ENCODE measurements around the gene DEFB118.
"Not testable (repeated sequence)": the region's sequence is repeated elsewhere in the genome, so short reads cannot be mapped to it uniquely, and the experiment has no call there.

The DEFB118 gene, protein sequence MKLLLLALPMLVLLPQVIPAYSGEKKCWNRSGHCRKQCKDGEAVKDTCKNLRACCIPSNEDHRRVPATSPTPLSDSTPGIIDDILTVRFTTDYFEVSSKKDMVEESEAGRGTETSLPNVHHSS

DNA sequence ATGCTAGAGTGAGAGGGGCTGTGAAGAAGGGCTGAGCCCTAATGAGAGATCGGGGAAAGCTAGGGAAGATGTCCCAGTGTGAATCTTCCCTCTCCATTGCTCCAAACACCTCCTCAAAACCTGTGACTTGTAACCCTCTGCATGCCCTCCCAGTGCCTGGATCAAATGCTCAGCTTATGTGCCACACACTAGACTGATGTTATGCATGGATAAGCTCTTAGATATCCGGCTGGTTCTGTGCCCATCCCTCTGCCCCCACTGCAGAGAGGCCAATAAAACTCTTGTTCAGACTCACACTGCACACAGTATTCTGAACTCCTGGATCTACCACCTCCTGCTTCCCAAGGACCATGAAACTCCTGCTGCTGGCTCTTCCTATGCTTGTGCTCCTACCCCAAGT is at the start of gene DEFB118:
Gene DEFB118 (plus strand): TSS at position 301 of the 400 bp plus-strand sequence. CDS start 50 bp downstream, at position 351.
- DNase-seq, result no peak

DNA sequence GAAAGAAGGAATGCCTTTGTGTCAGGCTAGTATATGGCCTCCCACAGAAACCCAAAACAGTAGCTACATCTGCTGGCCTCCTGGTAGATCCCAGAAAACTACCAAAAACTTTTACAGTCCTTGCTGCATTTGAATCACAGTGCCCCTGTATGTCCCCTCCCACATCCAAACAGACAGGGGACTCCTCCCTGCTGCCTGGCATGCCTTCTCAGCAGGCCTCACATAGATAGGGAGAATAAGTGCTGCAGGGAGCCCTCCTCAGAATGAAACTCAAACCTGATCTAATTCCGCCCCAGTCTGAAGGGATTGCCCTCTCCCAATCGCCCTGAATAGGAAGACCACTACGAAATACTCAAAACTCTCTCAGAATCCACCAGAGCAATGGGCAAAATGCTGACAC is 45.9 kb upstream of the DEFB118 start:
- DNase-seq, result no peak

- DNase-seq, result no peak
These were observed 37.5 kb upstream of the DEFB118 start for GRCh38 chr20:31330893-31331292.

DNA sequence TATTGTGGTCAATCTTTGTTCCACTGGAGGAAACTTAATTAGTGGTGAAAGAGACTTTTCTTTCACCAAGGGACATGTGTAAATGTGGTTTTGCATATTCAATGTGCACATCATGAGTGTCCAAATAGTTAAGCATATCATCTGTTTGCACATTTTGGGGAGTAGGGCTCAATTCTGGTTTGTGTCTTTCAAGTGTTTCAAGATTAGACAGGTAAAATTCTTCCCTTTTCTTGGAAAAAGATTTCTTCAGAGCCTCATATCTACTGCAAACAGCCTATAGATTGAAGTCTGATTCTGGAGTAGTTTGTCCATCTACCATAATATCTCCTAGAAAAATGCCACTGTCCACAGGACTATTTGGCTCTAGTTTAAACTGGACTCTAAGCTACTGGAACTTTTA is 26.9 kb upstream of the DEFB118 start:
- no peak for DNase-seq

GRCh38 chr20:31355981-31356380 is 12.4 kb upstream of the DEFB118 start:
- no peak for DNase-seq

DNA sequence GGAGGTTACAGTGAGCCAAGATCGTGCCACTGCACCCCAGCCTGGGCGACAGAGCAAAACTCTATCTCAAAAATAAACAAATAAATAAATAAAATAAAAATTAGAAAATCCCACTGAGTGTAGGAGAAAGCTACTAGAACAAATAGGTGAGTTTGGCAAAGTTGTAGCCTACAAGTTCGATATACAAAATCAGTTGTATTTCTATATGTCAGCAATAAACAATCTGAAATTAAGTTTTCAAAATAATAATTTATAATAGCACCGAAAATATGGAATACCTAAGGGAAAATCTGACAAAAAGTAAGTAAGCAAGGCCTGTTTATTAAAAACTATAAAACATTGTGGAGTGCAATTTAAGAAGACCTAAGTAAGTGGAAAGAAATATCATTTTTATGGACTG is 5.1 kb upstream of the DEFB118 start:
- no peak for DNase-seq

DNA sequence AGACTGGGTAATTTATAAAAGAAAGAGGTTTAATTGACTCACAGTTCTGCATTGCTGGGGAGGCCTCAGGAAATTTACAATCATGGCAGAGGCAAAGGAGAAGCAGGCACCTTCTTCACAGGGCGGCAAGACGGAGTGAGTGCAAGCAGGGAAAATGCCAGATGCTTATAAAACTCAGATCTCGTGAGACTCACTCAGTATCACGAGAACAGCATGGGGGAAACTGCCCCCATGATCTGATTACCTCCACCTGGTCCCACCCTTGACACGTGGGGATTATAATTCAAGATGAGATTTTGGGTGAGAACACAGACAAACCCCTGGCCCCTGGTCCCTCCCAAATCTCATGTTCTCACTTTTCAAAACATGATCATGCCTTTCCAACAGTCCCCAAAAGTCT is 4.1 kb upstream of the DEFB118 start:
- not testable (repeated sequence) for DNase-seq

GRCh38 chr20:31374346-31374745 is 5.9 kb downstream of the DEFB118 start:
- no peak for DNase-seq

DNA sequence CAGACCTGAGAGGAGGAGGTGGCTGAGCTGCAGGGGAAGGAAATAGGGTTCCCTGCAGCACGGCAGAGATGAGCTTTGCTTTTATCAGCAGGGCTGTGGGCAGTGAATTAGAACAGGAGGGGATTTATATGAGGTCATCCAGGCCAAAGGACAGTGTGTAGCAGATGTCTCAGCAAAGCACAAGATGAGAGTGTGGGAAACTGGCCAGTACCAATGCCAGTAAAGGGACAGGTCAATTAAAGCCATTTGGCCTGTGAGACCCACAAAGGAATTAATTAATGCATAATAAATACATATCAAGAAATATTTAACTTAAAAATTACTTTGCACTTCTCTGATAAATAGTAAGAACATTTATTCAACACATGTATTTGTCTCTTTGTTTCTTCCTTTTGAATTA is 22.1 kb downstream of the DEFB118 start, which contains the start of gene DEFB119:
Gene DEFB119 (minus strand): TSS at position 101 of the 400 bp plus-strand sequence. CDS start 107 bp downstream, outside the sequence.
- no peak for DNase-seq

DNA sequence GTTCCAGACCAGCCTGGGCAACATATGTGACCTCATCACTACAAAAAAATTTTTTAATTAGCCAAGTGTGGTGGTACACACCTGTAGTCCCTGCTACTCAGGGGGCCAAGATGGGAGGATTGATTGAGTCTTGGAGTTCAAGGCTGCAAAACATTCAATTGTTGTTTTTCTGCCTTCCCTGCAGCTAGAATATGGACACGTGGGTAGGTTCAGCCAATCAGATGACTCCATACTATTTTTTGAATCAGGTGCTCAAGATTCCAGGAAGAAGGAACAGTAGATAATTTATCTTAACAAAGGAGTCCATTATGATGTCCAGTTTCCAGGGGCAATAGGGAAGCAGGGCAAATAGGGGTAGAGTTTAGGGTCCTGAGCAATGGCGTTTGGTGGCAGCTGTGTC is 24.4 kb downstream of the DEFB118 start:
- no peak for DNase-seq

DNA sequence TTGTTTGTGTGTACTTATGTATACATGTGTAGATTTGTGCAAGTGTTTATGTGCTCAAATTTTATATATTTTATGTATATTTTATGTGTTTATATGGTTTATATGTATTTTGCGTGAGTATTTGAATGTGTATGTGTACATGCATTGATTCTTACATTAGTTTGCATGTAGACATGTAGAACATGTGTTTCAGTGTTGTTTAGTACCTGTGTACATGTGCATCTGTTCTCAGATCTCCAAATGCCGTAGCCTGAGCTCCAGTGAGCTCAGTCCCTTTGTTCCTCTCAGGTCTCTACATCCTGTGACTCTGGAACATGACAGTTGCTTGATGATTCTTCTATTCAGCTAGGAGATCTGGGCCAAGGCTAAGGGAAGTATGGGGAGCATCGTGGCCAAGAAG is 26.5 kb downstream of the DEFB118 start:
- DNase-seq, result no peak

DNA sequence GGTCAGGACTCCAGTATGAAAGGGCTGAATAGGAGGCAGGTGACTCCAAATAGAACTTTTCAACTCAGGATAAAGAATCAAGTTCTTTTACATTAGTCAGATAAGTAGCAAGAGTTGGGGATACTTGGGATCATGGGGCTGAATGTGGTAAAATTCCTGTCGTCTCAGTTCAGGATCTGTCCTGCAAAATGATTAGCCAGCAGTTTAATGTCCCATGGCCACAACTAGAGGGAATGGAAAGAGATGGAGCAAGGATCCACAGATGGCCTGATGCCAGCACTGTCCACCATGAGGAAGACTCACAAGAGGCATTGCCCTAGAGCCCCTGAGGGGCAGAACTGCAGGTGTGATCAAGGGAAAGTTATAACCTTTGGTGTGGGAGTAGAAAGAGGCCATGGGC is 35.5 kb downstream of the DEFB118 start:
- no peak for DNase-seq

DNA sequence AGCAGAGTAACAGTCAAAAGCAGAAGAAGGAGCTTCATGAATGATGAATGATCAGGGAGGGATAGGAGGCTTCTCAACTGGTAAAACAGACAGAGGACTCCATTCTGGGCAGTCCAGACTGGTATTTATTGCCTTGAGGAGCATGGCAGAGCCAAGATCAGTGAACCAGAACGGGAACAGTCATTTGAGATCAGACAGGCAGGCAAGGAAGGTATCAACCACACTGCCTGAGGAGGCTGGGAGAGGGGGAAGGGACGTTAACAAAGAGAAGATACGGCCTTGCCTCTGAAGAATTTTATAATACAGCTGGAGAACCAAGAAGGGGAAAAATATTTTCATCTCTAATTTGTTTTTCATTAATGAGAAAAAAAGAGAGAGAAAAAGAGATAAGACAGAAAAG is 37.7 kb downstream of the DEFB118 start, which contains the start of gene DEFB121:
Gene DEFB121 (minus strand): TSS at position 101 of the 400 bp plus-strand sequence. CDS start 63 bp downstream, at position 38.
- DNase-seq, result no peak

- no peak for DNase-seq
These were observed 41.6 kb downstream of the DEFB118 start for GRCh38 chr20:31410011-31410410.

- DNase-seq, result no peak
These were observed 46.0 kb downstream of the DEFB118 start for GRCh38 chr20:31414381-31414780.

GRCh38 chr20:31415653-31416052 is 47.3 kb downstream of the DEFB118 start:
- DNase-seq, result no peak

- DNase-seq, result no peak
These were observed 49.9 kb downstream of the DEFB118 start for GRCh38 chr20:31418307-31418706.

Data from activated CD4-positive, alpha-beta T cell treated with anti-CD3 and anti-CD28 coated beads, Interleukin-2, Interleukin-6, amounts not matched to agents 100 ng/mL and 50 ng/mL, durations not matched to agents 16 hours and 8 hours (primary cell).